ENCODE data around the gene GSE1. TPM values are rescaled to one million over a fixed set of nuclear protein-coding genes. Genes with fewer than 3 reads are reported as not detected.

Gene GSE1
- total and polyA plus RNA-seq, 4 donors = 3.9 to 111 (median 35.7) TPM

DNA sequence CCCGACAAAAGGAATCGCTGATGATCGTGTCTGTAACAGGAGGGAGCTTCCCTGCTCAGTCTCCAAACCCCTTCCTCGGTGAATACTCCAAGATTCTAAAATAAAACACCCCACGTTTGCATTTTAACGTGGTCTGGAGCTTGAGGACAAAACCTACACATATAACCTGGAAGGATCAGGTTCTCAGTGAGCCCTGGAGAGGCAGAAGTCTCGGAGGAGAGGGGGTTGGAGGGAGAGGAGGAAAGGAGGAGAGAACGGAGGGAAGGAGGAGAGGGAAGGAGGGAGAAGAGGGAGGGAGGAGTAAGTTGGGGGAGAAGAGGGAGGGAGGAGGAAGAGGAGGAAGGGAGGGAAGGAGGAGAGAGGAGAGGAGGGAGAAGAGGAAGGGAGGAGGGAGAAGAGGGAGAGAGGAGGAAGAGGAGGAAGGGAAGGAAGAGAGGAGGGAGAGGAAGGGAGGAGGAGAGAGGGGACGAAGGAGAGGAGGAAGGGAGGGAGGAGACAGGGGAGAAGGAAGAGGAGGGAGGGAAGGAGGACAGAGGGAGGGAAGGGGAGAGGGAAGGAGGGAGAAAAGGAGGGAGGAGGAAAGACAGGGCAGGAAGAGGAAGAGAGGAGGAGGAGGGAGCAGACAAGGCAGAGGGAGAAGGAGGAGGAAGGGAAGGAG is 103.0 kb downstream of the GSE1 start:
- ATAC-seq (ENCODE audit: low FRiP score) = no peak
- H3K27me3 ChIP-seq (ENCODE audit: control insufficient read depth in 1 of 2, insufficient read depth in 2 of 2, low read length in 1 of 2) = no peaks in the 10 kb centered on the region

DNA sequence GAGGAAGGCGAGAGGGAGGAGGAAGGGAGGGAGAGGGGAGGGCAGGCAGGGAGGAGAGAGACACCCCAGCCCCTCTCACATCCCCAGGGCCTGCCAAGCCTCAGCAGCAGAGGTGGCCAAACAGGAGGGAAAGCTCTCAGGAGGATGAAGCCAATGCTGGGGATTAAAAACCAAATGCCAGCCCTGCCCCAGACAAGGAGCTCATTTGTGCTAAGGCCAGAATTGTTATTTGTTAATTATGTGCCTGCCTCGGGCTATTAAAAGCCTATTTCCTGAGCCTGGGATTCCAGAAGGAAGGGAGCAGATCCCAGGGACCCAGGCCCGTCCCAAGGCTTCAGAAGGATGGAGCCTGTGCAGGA is 103.5 kb downstream of the GSE1 start:
- DNase-seq = no peak
- WGBS, 2 donors = 59 to 74% methylated on average over 3 of the region's 3 CpGs
- no peak overlapping the region for H3K4me3 ChIP-seq (ENCODE audit: low read length in 2 of 2)
- no peak for ATAC-seq (ENCODE audit: low FRiP score)
- no peak overlapping the region for H3K27ac ChIP-seq (ENCODE audit: low read depth in 1 of 2, low read length in 2 of 2)
- H3K9me3 ChIP-seq (ENCODE audit: control insufficient read depth, low read length) = peaks cover 6% of the 10 kb centered on the region
- intact Hi-C loops (cut with DNase I) = loop anchor here (5.0 to 10.0 kb wide), 3 partner anchors 292 to 442 kb away; no protein-coding TSS in a partner anchor
- H3K4me1 ChIP-seq (ENCODE audit: control insufficient read depth in 1 of 2, insufficient read depth in 2 of 2, low read length in 2 of 2) = no peaks in the 10 kb centered on the region
- no peaks in the 10 kb centered on the region for H3K27me3 ChIP-seq (ENCODE audit: control insufficient read depth in 1 of 2, insufficient read depth in 2 of 2, low read length in 1 of 2)
- H3K36me3 ChIP-seq (ENCODE audit: control insufficient read depth in 1 of 2, insufficient read depth in 2 of 2, low read length in 1 of 2) = no peaks in the 10 kb centered on the region

More for the DNA sequence above, 103.0 kb downstream of the GSE1 start:
- no peaks in the 10 kb centered on the region for H3K36me3 ChIP-seq (ENCODE audit: control insufficient read depth in 1 of 2, insufficient read depth in 2 of 2, low read length in 1 of 2)
- WGBS, 2 donors = 19 to 36% methylated on average over 9 of the region's 9 CpGs
- intact Hi-C loops (cut with DNase I) = loop anchor here (5.0 to 10.0 kb wide), 3 partner anchors 291 to 441 kb away; no protein-coding TSS in a partner anchor
- no peak for DNase-seq
- H3K9me3 ChIP-seq (ENCODE audit: control insufficient read depth, low read length) = peaks cover 6% of the 10 kb centered on the region
- no peak overlapping the region for H3K4me3 ChIP-seq (ENCODE audit: low read length in 2 of 2)
- no peak overlapping the region for H3K27ac ChIP-seq (ENCODE audit: low read depth in 1 of 2, low read length in 2 of 2)
- H3K4me1 ChIP-seq (ENCODE audit: control insufficient read depth in 1 of 2, insufficient read depth in 2 of 2, low read length in 2 of 2) = no peaks in the 10 kb centered on the region

DNA sequence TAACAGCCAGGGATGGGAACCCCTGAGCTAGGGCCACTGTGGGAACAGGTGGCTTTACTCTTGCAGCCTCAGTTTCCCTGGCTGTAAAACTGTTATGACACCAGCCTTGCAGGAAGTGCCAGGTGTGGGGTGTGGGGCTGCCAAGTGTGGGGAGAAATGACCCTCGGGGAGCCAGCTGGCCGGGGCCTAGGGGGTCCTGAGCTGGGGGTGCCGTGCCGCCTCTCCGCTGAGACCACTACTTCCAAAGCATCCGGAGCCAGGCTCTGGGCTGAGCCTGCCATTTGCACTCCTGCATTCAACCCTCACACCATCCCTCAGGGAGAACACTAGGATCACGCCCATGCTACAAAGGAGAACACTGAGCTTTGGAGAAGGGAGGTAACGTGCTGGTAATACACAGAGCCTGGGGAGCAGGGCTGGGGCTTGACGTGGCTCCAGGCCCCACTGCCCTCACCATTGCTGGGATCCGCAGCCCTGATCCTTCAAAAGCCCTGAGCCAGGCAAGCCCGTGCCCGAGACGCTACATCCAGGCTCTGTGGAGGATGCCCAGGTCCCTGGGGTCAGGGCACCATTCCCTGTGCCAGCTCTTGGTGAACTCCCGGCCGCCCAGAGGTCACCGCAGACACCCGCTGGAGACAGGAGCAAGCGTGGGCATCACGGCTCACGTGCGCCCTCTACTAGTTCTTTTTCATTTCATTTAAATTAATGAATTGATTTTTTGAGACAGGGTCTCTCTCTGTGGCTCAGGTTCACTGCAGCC is 104.5 kb downstream of the GSE1 start:
- WGBS, 2 donors = 39 to 46% methylated on average over 21 of the region's 21 CpGs
- ATAC-seq (ENCODE audit: low FRiP score) (peak; percentile 42), DNase-seq (peak; percentile 63 to 84)
- H3K36me3 ChIP-seq (ENCODE audit: control insufficient read depth in 1 of 2, insufficient read depth in 2 of 2, low read length in 1 of 2) = no peaks in the 10 kb centered on the region
- H3K4me1 ChIP-seq (ENCODE audit: control insufficient read depth in 1 of 2, insufficient read depth in 2 of 2, low read length in 2 of 2) = no peaks in the 10 kb centered on the region
- intact Hi-C loops (cut with DNase I) = loop anchor here (1.0 to 10.0 kb wide), 4 partner anchors 293 to 443 kb away; no protein-coding TSS in a partner anchor
- H3K4me3 ChIP-seq (ENCODE audit: low read length in 2 of 2) = no peak overlapping the region
- H3K9me3 ChIP-seq (ENCODE audit: control insufficient read depth, low read length) = peaks cover under 1% of the 10 kb centered on the region
- no peak overlapping the region for H3K27ac ChIP-seq (ENCODE audit: low read depth in 1 of 2, low read length in 2 of 2)
- no peaks in the 10 kb centered on the region for H3K27me3 ChIP-seq (ENCODE audit: control insufficient read depth in 1 of 2, insufficient read depth in 2 of 2, low read length in 1 of 2)

DNA sequence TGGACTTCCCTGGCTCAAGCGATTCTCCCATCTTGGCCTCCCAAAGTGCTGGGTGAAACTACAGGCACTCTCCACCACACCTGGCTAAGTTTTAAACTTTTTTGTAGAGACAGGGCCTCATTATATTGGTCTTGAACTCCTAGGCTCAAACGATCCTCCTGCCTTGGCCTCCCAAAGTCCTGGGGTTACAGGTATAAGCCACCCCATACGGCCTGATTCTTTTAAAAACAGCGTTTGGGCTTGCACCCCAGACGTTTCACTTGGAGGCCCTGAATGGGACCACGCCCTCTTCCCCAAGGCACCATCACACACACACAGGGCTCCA is 105.0 kb downstream of the GSE1 start:
- WGBS, 2 donors = 38 to 44% methylated on average over 6 of the region's 6 CpGs
- Histone ChIP-seq H3K4me1 (ENCODE audit: control insufficient read depth in 1 of 2, insufficient read depth in 2 of 2, low read length in 2 of 2) (no peaks in the 10 kb centered on the region), H3K27me3 (ENCODE audit: control insufficient read depth in 1 of 2, insufficient read depth in 2 of 2, low read length in 1 of 2) (no peaks in the 10 kb centered on the region), H3K27ac (ENCODE audit: low read depth in 1 of 2, low read length in 2 of 2) (no peak overlapping the region), H3K36me3 (ENCODE audit: control insufficient read depth in 1 of 2, insufficient read depth in 2 of 2, low read length in 1 of 2) (no peaks in the 10 kb centered on the region), H3K9me3 (ENCODE audit: control insufficient read depth, low read length) (no peaks in the 10 kb centered on the region), H3K4me3 (ENCODE audit: low read length in 2 of 2) (no peak overlapping the region)
- intact Hi-C loops (cut with DNase I) = loop anchor here (1.0 to 10.0 kb wide), 4 partner anchors 293 to 443 kb away; no protein-coding TSS in a partner anchor
- ATAC-seq (ENCODE audit: low FRiP score) (no peak), DNase-seq (no peak)

DNA sequence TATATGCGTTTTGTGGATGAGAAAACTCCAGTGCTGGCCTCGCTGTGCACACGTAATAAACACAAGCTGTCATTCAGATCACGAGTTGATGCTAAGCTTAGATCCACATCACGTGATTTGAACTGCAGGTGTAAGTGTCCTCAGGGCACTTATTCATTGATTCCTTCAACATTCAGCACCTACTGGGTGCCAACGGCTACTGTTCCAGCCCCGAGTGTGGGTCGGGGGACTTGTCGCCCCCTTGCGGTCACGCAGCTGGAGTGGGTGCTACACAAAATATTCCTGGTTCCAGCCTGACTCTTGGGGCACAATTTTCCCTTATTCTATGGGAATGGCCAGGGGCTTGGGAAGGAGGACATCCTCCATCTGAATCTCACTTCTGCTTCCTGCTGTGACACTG is 105.6 kb downstream of the GSE1 start:
- no peaks in the 10 kb centered on the region for H3K4me1 ChIP-seq (ENCODE audit: control insufficient read depth in 1 of 2, insufficient read depth in 2 of 2, low read length in 2 of 2)
- WGBS, 2 donors = 28 to 35% methylated on average over 11 of the region's 11 CpGs
- no peaks in the 10 kb centered on the region for H3K36me3 ChIP-seq (ENCODE audit: control insufficient read depth in 1 of 2, insufficient read depth in 2 of 2, low read length in 1 of 2)
- no peak overlapping the region for H3K27ac ChIP-seq (ENCODE audit: low read depth in 1 of 2, low read length in 2 of 2)
- intact Hi-C loops (cut with DNase I) = loop anchor here (1.0 to 10.0 kb wide), 4 partner anchors 294 to 444 kb away; no protein-coding TSS in a partner anchor
- no peak overlapping the region for H3K4me3 ChIP-seq (ENCODE audit: low read length in 2 of 2)
- no peaks in the 10 kb centered on the region for H3K27me3 ChIP-seq (ENCODE audit: control insufficient read depth in 1 of 2, insufficient read depth in 2 of 2, low read length in 1 of 2)
- no peaks in the 10 kb centered on the region for H3K9me3 ChIP-seq (ENCODE audit: control insufficient read depth, low read length)
- DNase-seq (no peak), ATAC-seq (ENCODE audit: low FRiP score) (no peak)

DNA sequence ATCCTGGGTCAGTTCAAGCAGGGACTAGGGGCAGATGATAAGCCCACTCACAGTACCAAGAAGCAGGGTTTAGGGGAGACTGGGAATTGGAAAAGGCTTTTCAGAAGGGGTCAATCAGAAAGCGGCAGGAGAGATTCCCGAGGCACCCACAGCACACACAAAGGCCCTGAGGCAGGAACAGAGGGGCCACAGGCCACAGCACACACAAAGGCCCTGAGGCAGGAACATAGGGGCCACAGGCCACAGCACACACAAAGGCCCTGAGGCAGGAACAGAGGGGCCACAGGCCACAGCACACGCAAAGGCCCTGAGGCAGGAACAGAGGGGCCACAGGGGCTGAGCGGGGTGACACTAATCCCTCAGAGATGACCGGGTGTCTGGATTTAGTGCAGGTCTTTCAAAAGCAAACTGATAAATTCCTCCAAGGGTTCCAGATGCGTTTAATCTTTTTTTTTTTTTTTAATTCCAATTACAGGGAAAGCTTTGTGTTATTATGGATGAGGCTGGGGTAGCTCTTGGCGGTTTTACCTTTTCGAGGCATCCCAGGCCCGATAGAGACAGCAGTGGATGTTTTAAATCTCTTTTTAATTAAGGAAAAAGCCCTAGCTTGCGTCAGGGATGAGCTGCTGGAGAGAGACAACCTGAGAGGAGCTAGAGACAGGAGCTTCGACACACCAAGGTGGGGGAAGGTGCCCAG is 106.6 kb downstream of the GSE1 start:
- Histone ChIP-seq H3K4me1 (ENCODE audit: control insufficient read depth in 1 of 2, insufficient read depth in 2 of 2, low read length in 2 of 2) (no peaks in the 10 kb centered on the region), H3K27ac (ENCODE audit: low read depth in 1 of 2, low read length in 2 of 2) (no peak overlapping the region), H3K27me3 (ENCODE audit: control insufficient read depth in 1 of 2, insufficient read depth in 2 of 2, low read length in 1 of 2) (no peaks in the 10 kb centered on the region), H3K9me3 (ENCODE audit: control insufficient read depth, low read length) (no peaks in the 10 kb centered on the region), H3K4me3 (ENCODE audit: low read length in 2 of 2) (no peak overlapping the region), H3K36me3 (ENCODE audit: control insufficient read depth in 1 of 2, insufficient read depth in 2 of 2, low read length in 1 of 2) (no peaks in the 10 kb centered on the region)
- WGBS, 2 donors = 82 to 86% methylated on average over 11 of the region's 11 CpGs
- DNase-seq = no peak
- no peak for ATAC-seq (ENCODE audit: low FRiP score)
- intact Hi-C loops (cut with DNase I) = loop anchor here (5.0 to 10.0 kb wide), 3 partner anchors 295 to 445 kb away; no protein-coding TSS in a partner anchor

DNA sequence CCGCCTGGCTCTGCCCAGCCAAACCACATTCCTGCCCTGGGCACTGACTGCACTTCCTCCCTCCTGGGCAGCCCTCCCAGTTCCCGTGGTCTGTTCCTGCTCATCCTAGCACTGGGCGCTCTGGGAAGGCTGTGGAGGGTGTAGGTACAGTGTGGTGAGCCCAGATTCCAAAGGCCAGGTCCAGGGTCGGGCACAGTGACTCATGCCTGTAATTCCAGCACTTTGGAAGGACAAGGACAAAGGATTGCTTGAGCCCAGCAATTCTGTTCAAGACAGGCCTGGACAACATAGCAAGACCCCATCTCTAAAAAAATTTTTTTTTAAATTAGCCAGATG is 107.1 kb downstream of the GSE1 start:
- Histone ChIP-seq H3K4me1 (ENCODE audit: control insufficient read depth in 1 of 2, insufficient read depth in 2 of 2, low read length in 2 of 2) (no peaks in the 10 kb centered on the region), H3K4me3 (ENCODE audit: low read length in 2 of 2) (no peak overlapping the region), H3K27me3 (ENCODE audit: control insufficient read depth in 1 of 2, insufficient read depth in 2 of 2, low read length in 1 of 2) (no peaks in the 10 kb centered on the region), H3K9me3 (ENCODE audit: control insufficient read depth, low read length) (no peaks in the 10 kb centered on the region), H3K36me3 (ENCODE audit: control insufficient read depth in 1 of 2, insufficient read depth in 2 of 2, low read length in 1 of 2) (no peaks in the 10 kb centered on the region), H3K27ac (ENCODE audit: low read depth in 1 of 2, low read length in 2 of 2) (no peak overlapping the region)
- DNase-seq (no peak), ATAC-seq (ENCODE audit: low FRiP score) (no peak)
- WGBS, 2 donors = 83 to 86% methylated on average over 4 of the region's 4 CpGs
- intact Hi-C loops (cut with DNase I) = no loop called here

DNA sequence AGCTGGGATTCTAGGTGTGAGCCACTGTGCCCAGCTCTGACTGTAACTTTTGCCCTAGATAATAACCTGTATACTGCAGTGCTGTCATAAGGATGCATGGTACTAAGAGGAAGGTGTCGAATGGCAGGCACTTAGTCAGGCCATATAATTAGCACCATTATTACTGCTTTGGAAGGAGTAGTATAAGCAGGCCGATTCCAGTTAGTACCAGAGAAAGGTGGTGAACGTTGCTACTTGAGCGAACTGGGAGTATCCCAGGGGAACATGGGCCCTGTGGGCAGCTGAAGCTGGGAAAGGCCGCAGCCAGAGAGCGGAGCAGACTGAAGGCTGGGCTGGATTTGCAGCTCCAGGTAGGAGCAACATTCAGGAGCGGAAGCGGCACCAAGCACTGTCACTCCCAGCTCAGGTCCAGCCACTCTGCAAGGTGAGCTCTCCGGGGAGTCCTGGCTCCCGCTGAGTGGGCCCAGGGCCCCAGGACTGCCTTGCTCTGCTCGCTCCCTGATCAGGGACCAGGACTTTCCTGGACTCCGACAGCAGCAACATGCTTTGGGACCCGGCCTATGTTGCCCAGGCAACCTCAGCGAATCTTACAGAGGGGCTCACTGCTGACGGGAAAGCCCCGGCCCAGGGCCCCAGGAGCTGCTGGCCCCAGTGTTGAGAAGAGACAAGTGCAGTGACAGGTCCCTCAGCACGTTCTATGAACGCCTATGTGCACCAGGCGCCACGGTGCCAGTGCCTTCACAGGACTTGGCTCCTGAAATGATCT is 109.2 kb downstream of the GSE1 start:
- intact Hi-C loops (cut with DNase I) = no loop called here
- no peak for ATAC-seq (ENCODE audit: low FRiP score)
- 84 to 90% methylated on average over 20 of the region's 20 CpGs for WGBS, 2 donors

More for the DNA sequence above, 109.2 kb downstream of the GSE1 start:
- Histone ChIP-seq H3K4me1 (ENCODE audit: control insufficient read depth in 1 of 2, insufficient read depth in 2 of 2, low read length in 2 of 2) (no peaks in the 10 kb centered on the region), H3K36me3 (ENCODE audit: control insufficient read depth in 1 of 2, insufficient read depth in 2 of 2, low read length in 1 of 2) (no peaks in the 10 kb centered on the region), H3K27me3 (ENCODE audit: control insufficient read depth in 1 of 2, insufficient read depth in 2 of 2, low read length in 1 of 2) (no peaks in the 10 kb centered on the region), H3K9me3 (ENCODE audit: control insufficient read depth, low read length) (no peaks in the 10 kb centered on the region), H3K27ac (ENCODE audit: low read depth in 1 of 2, low read length in 2 of 2) (no peak overlapping the region), H3K4me3 (ENCODE audit: low read length in 2 of 2) (no peak overlapping the region)
- no peak for DNase-seq

Data from aorta (tissue), 5 donors.